ENCODE results near the gene GRIK3. TPM values are rescaled to one million over a fixed set of nuclear protein-coding genes. Genes with fewer than 3 reads are reported as not detected.

The GRIK3 gene
- total RNA-seq, 6 experiments from 2014 or later: 0.07 TPM; not detected in 5

GRCh38 chr1:36805979-36806640, 228.2 kb downstream of the GRIK3 start:
- no peaks in the 10 kb centered on the region for H3K4me1 ChIP-seq
- intact Hi-C loops (cut with DNase I): no loop called here
- DNase-seq (peak in 2 of 3 donors; percentile 30 to 46), ATAC-seq (peak; percentile 38 to 68 (median 63))
- TF ChIP-seq CTCF (IDR thresholded peaks at IDR 0.05) (no peak), POLR2A (IDR thresholded peaks at IDR 0.05) (no peak)
- WGBS (ENCODE audit: insufficient coverage, low coverage, low lambda C conversion rate, missing lambda C conversion rate): 40% methylated on average over 5 of the region's 29 CpGs
- no peak overlapping the region for H3K27ac ChIP-seq
- no peak overlapping the region for H3K4me3 ChIP-seq
- H3K27me3 ChIP-seq: no peaks in the 10 kb centered on the region
- H3K36me3 ChIP-seq: no peaks in the 10 kb centered on the region
- no peaks in the 10 kb centered on the region for H3K9me3 ChIP-seq

GRCh38 chr1:36804669-36805314, 229.5 kb downstream of the GRIK3 start:
- H3K36me3 ChIP-seq: no peaks in the 10 kb centered on the region
- DNase-seq (peak in 1 of 3 donors; percentile 43), ATAC-seq (no peak)
- H3K4me3 ChIP-seq: no peak overlapping the region
- H3K27me3 ChIP-seq: no peaks in the 10 kb centered on the region
- H3K27ac ChIP-seq: no peak overlapping the region
- H3K4me1 ChIP-seq: no peaks in the 10 kb centered on the region
- TF ChIP-seq POLR2A (IDR thresholded peaks at IDR 0.05) (no peak), CTCF (IDR thresholded peaks at IDR 0.05) (no peak)
- 71% methylated on average over 6 of the region's 17 CpGs for WGBS (ENCODE audit: insufficient coverage, low coverage, low lambda C conversion rate, missing lambda C conversion rate)
- intact Hi-C loops (cut with DNase I): no loop called here
- no peaks in the 10 kb centered on the region for H3K9me3 ChIP-seq

- Histone ChIP-seq H3K27me3 (no peaks in the 10 kb centered on the region), H3K4me1 (no peaks in the 10 kb centered on the region), H3K27ac (no peak overlapping the region), H3K4me3 (no peak overlapping the region), H3K36me3 (no peaks in the 10 kb centered on the region), H3K9me3 (no peaks in the 10 kb centered on the region)
- ATAC-seq (no peak), DNase-seq (no peak)
- intact Hi-C loops (cut with DNase I): no loop called here
- WGBS (ENCODE audit: insufficient coverage, low coverage, low lambda C conversion rate, missing lambda C conversion rate): 39% methylated on average over 9 of the region's 9 CpGs
- TF ChIP-seq CTCF (IDR thresholded peaks at IDR 0.05) (no peak), POLR2A (IDR thresholded peaks at IDR 0.05) (no peak)
These were observed 230.3 kb downstream of the GRIK3 start for GRCh38 chr1:36803868-36804570.

GRCh38 chr1:36802018-36802417, 232.3 kb downstream of the GRIK3 start:
- 43% methylated on average over 3 of the region's 8 CpGs for WGBS (ENCODE audit: insufficient coverage, low coverage, low lambda C conversion rate, missing lambda C conversion rate)
- no peaks in the 10 kb centered on the region for H3K27me3 ChIP-seq
- intact Hi-C loops (cut with DNase I): no loop called here
- H3K4me1 ChIP-seq: no peaks in the 10 kb centered on the region
- no peaks in the 10 kb centered on the region for H3K9me3 ChIP-seq
- ATAC-seq: no peak
- peak in 1 of 3 donors; percentile 2 for DNase-seq
- TF ChIP-seq CTCF (IDR thresholded peaks at IDR 0.05) (no peak), POLR2A (IDR thresholded peaks at IDR 0.05) (no peak)
- no peak overlapping the region for H3K4me3 ChIP-seq
- H3K36me3 ChIP-seq: no peaks in the 10 kb centered on the region
- no peak overlapping the region for H3K27ac ChIP-seq

Measured in right lobe of liver (tissue), 6 donors.